HG03432 (cell line): ENCODE results near the gene CTH.
"Not testable (repeated sequence)": the region's sequence is repeated elsewhere in the genome, so short reads cannot be mapped to it uniquely, and the experiment has no call there.

ENCODE experiments used
- ATAC-seq: cut with Tn5 transposase; IDR thresholded peaks from one replicate; pipeline ENCODE4 v1.9.1; 2021; ENCODE audit warnings: mild to moderate bottlenecking, moderate library complexity; ENCODE audit not compliant: unreplicated experiment

Gene CTH

GRCh38 chr1:70405780-70406416, 5.2 kb upstream of the CTH start:
- no peak for ATAC-seq

- ATAC-seq = no peak
These were observed 1.9 kb upstream of the CTH start for GRCh38 chr1:70409136-70409535.

GRCh38 chr1:70411360-70411844, 334 bp downstream of the CTH start:
- peak; percentile 5 for ATAC-seq

GRCh38 chr1:70415882-70416281, 4.8 kb downstream of the CTH start:
- no peak for ATAC-seq

- ATAC-seq = not testable (repeated sequence)
These were observed 8.1 kb downstream of the CTH start for GRCh38 chr1:70418973-70419734.

- no peak for ATAC-seq
These were observed 9.3 kb downstream of the CTH start for GRCh38 chr1:70420320-70420719.

- no peak for ATAC-seq
These were observed 15.4 kb downstream of the CTH start for GRCh38 chr1:70426154-70427131.

- ATAC-seq = no peak
These were observed 16.9 kb downstream of the CTH start for GRCh38 chr1:70427976-70428375.

GRCh38 chr1:70429219-70429618, 18.2 kb downstream of the CTH start:
- ATAC-seq = no peak

GRCh38 chr1:70429757-70430156, 18.7 kb downstream of the CTH start:
- ATAC-seq = no peak

GRCh38 chr1:70431317-70431716, 20.2 kb downstream of the CTH start:
- no peak for ATAC-seq

- ATAC-seq = no peak
These were observed 20.8 kb downstream of the CTH start for GRCh38 chr1:70431874-70432273.

- no peak for ATAC-seq
These were observed 23.3 kb downstream of the CTH start for GRCh38 chr1:70434253-70434859.

GRCh38 chr1:70436622-70437251, 25.7 kb downstream of the CTH start:
- ATAC-seq = no peak

- ATAC-seq = no peak
These were observed 27.5 kb downstream of the CTH start for GRCh38 chr1:70438529-70438928.

- ATAC-seq = no peak
These were observed 29.7 kb downstream of the CTH start for GRCh38 chr1:70440642-70441391.

GRCh38 chr1:70441392-70442035, 30.4 kb downstream of the CTH start:
- ATAC-seq = no peak

- no peak for ATAC-seq
These were observed 31.4 kb downstream of the CTH start for GRCh38 chr1:70442490-70442889.

- ATAC-seq = no peak
These were observed 32.7 kb downstream of the CTH start for GRCh38 chr1:70443739-70444138.
